CD14-positive monocyte (primary cell): ENCODE measurements around the gene TUBB4B. TPM values are rescaled to one million over a fixed set of nuclear protein-coding genes. Genes with fewer than 3 reads are reported as not detected.

Experiments
- DNase-seq, 3 donors: peaks; one replicate each; pipeline ENCODE4 v3.0.0-alpha.2; 2011 to 2022
- H2AFZ ChIP-seq: 2 replicates; pipeline ENCODE4 v1.6.0; 2012; ENCODE audit warnings: mild to moderate bottlenecking, low read depth, low read length, inconsistent platforms; ENCODE audit not compliant: insufficient read depth, poor library complexity, severe bottlenecking
- H3K27ac ChIP-seq, 2 donors: 1 replicate in 1 of 2; 2 replicates in 1 of 2; pipeline ENCODE4 v1.5.1; 2012 to 2013; ENCODE audit warnings: low read length in 2 of 2, control low read depth in 1 of 2, inconsistent platforms in 1 of 2, low read depth in 1 of 2, mild to moderate bottlenecking in 1 of 2
- H3K27me3 ChIP-seq, 2 donors: one replicate each; pipeline versions ENCODE4 v1.6.0 to v1.6.1; 2011 to 2013; ENCODE audit warnings: low read length in 2 of 2; ENCODE audit not compliant: control insufficient read depth in 2 of 2, insufficient read depth in 2 of 2
- H3K36me3 ChIP-seq, 2 donors: replicated peaks in 1 of 2; 1 replicate in 1 of 2; 2 replicates in 1 of 2; pipeline versions ENCODE4 v1.5.1 to v1.6.1; 2012 to 2013; ENCODE audit warnings: low read length in 2 of 2, control low read depth in 1 of 2, inconsistent platforms in 1 of 2, mild to moderate bottlenecking in 1 of 2; ENCODE audit not compliant: insufficient read depth in 2 of 2, control insufficient read depth in 1 of 2
- H3K4me1 ChIP-seq, 2 donors: 1 replicate in 1 of 2; 2 replicates in 1 of 2; pipeline versions ENCODE4 v1.5.1 to v1.6.1; 2012 to 2013; ENCODE audit warnings: low read length in 2 of 2, control low read depth in 1 of 2, inconsistent platforms in 1 of 2, mild to moderate bottlenecking in 1 of 2, moderate library complexity in 1 of 2; ENCODE audit not compliant: insufficient read depth in 2 of 2, control insufficient read depth in 1 of 2
- H3K4me2 ChIP-seq: replicated peaks from 2 replicates; pipeline ENCODE3; 2012; ENCODE audit warnings: low read length, moderate library complexity, mild to moderate bottlenecking; ENCODE audit not compliant: poor library complexity, severe bottlenecking; ENCODE audit errors: extremely low read depth
- H3K4me3 ChIP-seq, 3 experiments: fragments of 200-600 bp in 1 of 3; sonication (generic) in 1 of 3; replicated peaks in 1 of 3; 1 replicate in 2 of 3; 2 replicates in 1 of 3; pipeline ENCODE4 v1.5.1; 2011 to 2013; ENCODE audit warnings: low read length in 3 of 3, mild to moderate bottlenecking in 3 of 3, control low read depth in 2 of 3, low read depth in 2 of 3, inconsistent platforms in 1 of 3, moderate library complexity in 1 of 3
- H3K79me2 ChIP-seq: 2 replicates; pipeline ENCODE4 v1.6.0; 2012; ENCODE audit warnings: mild to moderate bottlenecking, control low read depth, inconsistent platforms, low read length, moderate library complexity; ENCODE audit not compliant: insufficient read depth
- H3K9ac ChIP-seq: 2 replicates; pipeline ENCODE4 v1.6.0; 2017; ENCODE audit warnings: low read length, mild to moderate bottlenecking; ENCODE audit not compliant: insufficient read depth, poor library complexity, severe bottlenecking
- H3K9me3 ChIP-seq, 2 donors: replicated peaks in 1 of 2; 1 replicate in 1 of 2; 2 replicates in 1 of 2; pipeline versions ENCODE4 v1.5.1 to v1.6.1; 2012 to 2013; ENCODE audit warnings: low read length in 2 of 2, control low read depth in 1 of 2; ENCODE audit not compliant: control insufficient read depth in 1 of 2, insufficient read depth in 1 of 2
- H4K20me1 ChIP-seq: 2 replicates; pipeline ENCODE4 v1.6.0; 2012; ENCODE audit warnings: mild to moderate bottlenecking, low read length, control low read depth, moderate library complexity; ENCODE audit not compliant: insufficient read depth
- H3K27ac Mint-ChIP-seq, 7 donors: one replicate each; pipeline ENCODE4 v1.8.0; 2020; ENCODE audit warnings: mild to moderate bottlenecking in 7 of 7, mixed read lengths in 7 of 7, moderate library complexity in 6 of 7, inconsistent platforms in 2 of 7
- H3K27me3 Mint-ChIP-seq, 3 donors: one replicate each; pipeline ENCODE4 v1.8.0; 2021 to 2022; ENCODE audit warnings: low read depth in 3 of 3, mild to moderate bottlenecking in 3 of 3, mixed read lengths in 3 of 3, moderate library complexity in 3 of 3, inconsistent platforms in 1 of 3
- H3K36me3 Mint-ChIP-seq, 2 donors: one replicate each; pipeline ENCODE4 v1.8.0; 2020; ENCODE audit warnings: mixed read lengths in 2 of 2, inconsistent platforms in 1 of 2, mild to moderate bottlenecking in 1 of 2
- H3K4me1 Mint-ChIP-seq: one replicate; pipeline ENCODE4 v1.8.0; 2020; ENCODE audit warnings: mild to moderate bottlenecking, mixed read lengths
- H3K4me3 Mint-ChIP-seq, 2 donors: one replicate each; pipeline ENCODE4 v1.8.0; 2020; ENCODE audit warnings: mild to moderate bottlenecking in 2 of 2, mixed read lengths in 2 of 2, moderate library complexity in 1 of 2
- H3K9me3 Mint-ChIP-seq, 7 donors: one replicate each; pipeline ENCODE4 v1.8.0; 2020 to 2022; ENCODE audit warnings: mixed read lengths in 7 of 7, mild to moderate bottlenecking in 6 of 7, moderate library complexity in 6 of 7, inconsistent platforms in 2 of 7
- WGBS: methylation state at CpG from one replicate; pipeline ENCODE4 v1.1.5; 2013; ENCODE audit warnings: missing lambda C conversion rate; ENCODE audit not compliant: insufficient coverage; 5-methylcytosine and 5-hydroxymethylcytosine counted together
- intact Hi-C, 2 donors: fragments of 100-400 bp; cut with micrococcal nuclease; formaldehyde crosslinking; loops; one replicate each; pipeline versions ENCODE4 v1.15.0 to v1.15.1; 2023
- polyA plus RNA-seq, 3 donors: library from polyadenylated mRNA; depleted of rRNA in 1 of 3; unstranded in 2 of 3; stranded (reverse) in 1 of 3; fragments of 300-500 nt in 2 of 3; fragments of >200 nt in 1 of 3; fragmentation: Illumina TruSeq in 2 of 3; gene quantifications; 1 replicate in 2 of 3; 2 replicates in 1 of 3; pipeline ENCODE4 v1.2.3, GENCODE V29; 2012 to 2021
- TF ChIP-seq, protein P1 (sequence below): fragments of 200-600 bp; IDR thresholded peaks from one replicate; pipeline ENCODE4 v1.8.0; 2022; ENCODE audit warnings: antibody characterized with exemption, mild to moderate bottlenecking

TUBB4B gene
- polyA plus RNA-seq, 3 donors = 58.1 to 284 (median 70.8) TPM

DNA sequence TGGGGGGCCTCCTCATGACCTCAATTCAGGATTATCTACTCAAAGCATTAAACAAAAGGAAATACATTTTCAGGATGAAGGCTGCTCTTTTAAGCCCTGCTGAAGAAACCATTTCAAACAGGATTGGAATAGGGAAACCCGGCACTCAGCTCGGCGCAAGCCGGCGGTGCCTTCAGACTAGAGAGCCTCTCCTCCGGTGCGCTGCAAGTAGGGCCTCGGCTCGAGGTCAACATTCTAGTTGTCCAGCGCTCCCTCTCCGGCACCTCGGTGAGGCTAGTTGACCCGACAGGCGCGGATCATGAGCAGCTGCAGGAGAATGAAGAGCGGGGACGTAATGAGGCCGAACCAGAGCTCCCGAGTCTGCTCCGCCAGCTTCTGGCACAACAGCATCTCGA, 36.4 kb upstream of the TUBB4B start:
- 22% methylated on average over 21 of the region's 21 CpGs for WGBS
- Mint-ChIP-seq H3K27ac (peak overlapping the region; percentile 91 to 96 (median 93)), H3K36me3 (peaks cover 15 to 24% of the 10 kb centered on the region in 2 donors), H3K4me3 (peak overlapping the region; percentile 92 to 94), H3K9me3 (peaks cover 0 to 2% (median 0%) of the 10 kb centered on the region in 7 donors), H3K27me3 (peaks cover 0 to 1% (median 0%) of the 10 kb centered on the region in 3 donors), H3K4me1 (peaks cover 46% of the 10 kb centered on the region)
- Histone ChIP-seq H3K27ac (peak overlapping the region; percentile 73 to 92), H2AFZ (peak overlapping the region; percentile 86), H3K4me3 (peak overlapping the region; percentile 77 to 91 (median 84)), H3K4me2 (peak overlapping the region; percentile 89), H3K27me3 (no peaks in the 10 kb centered on the region), H3K9ac (peak overlapping the region; percentile 92), H3K79me2 (peaks cover 56% of the 10 kb centered on the region), H4K20me1 (peaks cover 7% of the 10 kb centered on the region), H3K4me1 (peaks cover 35 to 52% of the 10 kb centered on the region in 2 donors), H3K9me3 (no peaks in the 10 kb centered on the region), H3K36me3 (peaks cover 4 to 18% of the 10 kb centered on the region in 2 donors)
- no peak for DNase-seq
- TF ChIP-seq, protein P1, sequence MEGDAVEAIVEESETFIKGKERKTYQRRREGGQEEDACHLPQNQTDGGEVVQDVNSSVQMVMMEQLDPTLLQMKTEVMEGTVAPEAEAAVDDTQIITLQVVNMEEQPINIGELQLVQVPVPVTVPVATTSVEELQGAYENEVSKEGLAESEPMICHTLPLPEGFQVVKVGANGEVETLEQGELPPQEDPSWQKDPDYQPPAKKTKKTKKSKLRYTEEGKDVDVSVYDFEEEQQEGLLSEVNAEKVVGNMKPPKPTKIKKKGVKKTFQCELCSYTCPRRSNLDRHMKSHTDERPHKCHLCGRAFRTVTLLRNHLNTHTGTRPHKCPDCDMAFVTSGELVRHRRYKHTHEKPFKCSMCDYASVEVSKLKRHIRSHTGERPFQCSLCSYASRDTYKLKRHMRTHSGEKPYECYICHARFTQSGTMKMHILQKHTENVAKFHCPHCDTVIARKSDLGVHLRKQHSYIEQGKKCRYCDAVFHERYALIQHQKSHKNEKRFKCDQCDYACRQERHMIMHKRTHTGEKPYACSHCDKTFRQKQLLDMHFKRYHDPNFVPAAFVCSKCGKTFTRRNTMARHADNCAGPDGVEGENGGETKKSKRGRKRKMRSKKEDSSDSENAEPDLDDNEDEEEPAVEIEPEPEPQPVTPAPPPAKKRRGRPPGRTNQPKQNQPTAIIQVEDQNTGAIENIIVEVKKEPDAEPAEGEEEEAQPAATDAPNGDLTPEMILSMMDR = no peak
- intact Hi-C loops = loop anchor here (1.0 to 5.0 kb wide), 4 partner anchors 16 to 348 kb away; partner anchors contain the start of genes ANAPC2 (in 1 of the 2), MRPL41 (in 1 of the 2), PNPLA7 (in 1 of the 2) and SSNA1 (in 1 of the 2)

DNA sequence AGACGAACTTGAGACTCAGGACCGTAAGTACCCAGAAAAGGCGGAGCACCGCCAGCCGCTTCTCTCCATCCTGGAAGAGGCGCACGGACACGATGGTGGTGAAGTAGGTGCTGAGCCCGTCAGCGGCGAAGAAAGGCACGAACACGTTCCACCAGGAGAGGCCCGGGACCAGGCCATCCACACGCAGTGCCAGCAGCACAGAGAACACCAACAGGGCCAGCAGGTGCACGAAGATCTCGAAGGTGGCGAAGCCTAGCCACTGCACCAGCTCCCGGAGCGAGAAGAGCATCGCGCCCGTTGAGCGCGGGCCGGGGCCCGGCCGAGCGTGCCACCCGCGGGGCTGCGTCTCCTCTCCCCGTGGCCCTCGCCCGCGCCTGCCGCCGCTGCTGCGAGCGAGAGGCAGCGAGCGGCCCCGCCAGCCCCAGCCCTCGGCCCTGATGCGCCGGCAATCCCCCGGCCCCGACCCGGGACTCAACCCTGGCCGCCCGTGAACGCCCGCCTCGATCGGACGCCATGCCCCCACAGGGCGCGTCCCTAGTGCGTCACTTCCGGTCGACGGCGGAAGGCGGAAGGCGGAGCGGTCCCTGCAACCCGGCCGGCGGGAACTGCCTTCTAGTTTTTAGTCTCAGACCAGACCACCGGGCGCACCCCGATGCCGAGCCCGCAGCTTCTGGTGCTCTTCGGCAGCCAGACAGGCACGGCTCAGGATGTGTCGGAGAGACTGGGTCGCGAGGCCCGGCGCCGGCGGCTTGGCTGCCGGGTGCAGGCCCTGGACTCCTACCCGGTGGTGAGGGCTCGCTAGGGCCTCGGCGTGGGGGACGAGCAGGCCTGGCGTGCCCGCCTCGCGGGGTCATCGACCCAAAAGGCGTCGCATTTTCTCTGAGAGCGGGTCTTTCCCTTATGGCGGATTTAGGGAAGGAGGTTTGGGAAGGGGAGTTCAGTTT, 35.7 kb upstream of the TUBB4B start, which contains the start of the genes NDOR1 and TMEM203:
TSS of gene NDOR1 (plus strand) at position 575 of the 944 bp plus-strand sequence. CDS start at position 653, 78 bp downstream.
TSS of gene TMEM203 (minus strand) at position 523 of the 944 bp plus-strand sequence. CDS start at position 289, 234 bp downstream.
- Histone ChIP-seq H2AFZ (peak within 1 kb of the TSS; percentile 86), H3K4me3 (peak within 1 kb of the TSS; percentile 77 to 91 (median 84)), H3K27me3 (no peaks in the 10 kb centered on the region), H3K79me2 (peaks cover 56% of the 10 kb centered on the region), H3K9ac (peak within 1 kb of the TSS; percentile 92), H4K20me1 (peaks cover 7% of the 10 kb centered on the region), H3K4me2 (peak within 1 kb of the TSS; percentile 89), H3K36me3 (peaks cover 4 to 24% of the 10 kb centered on the region in 2 donors), H3K9me3 (no peaks in the 10 kb centered on the region), H3K4me1 (peaks cover 35 to 50% of the 10 kb centered on the region in 2 donors), H3K27ac (peak within 1 kb of the TSS; percentile 73 to 92)
- Mint-ChIP-seq H3K9me3 (peaks cover 0 to 2% (median 0%) of the 10 kb centered on the region in 7 donors), H3K27me3 (peaks cover 0 to 3% (median 0%) of the 10 kb centered on the region in 3 donors), H3K4me1 (peaks cover 46% of the 10 kb centered on the region), H3K4me3 (peak within 1 kb of the TSS; percentile 92 to 96), H3K27ac (peak within 1 kb of the TSS; percentile 91 to 96 (median 93)), H3K36me3 (peaks cover 16 to 30% of the 10 kb centered on the region in 2 donors)
- intact Hi-C loops = loop anchor here (1.0 to 2.0 kb wide), 2 partner anchors 17 to 18 kb away; partner anchors contain the start of genes ANAPC2 (in 1 of the 2) and SSNA1 (in 1 of the 2)
- under 1% methylated on average over 98 of the region's 98 CpGs for WGBS
- DNase-seq = peak; percentile 85 to 87 (median 86)
- TF ChIP-seq, protein P1 = no peak
